AG10803 (cell line): ENCODE results near the gene WFS1.

Experiments used
- DNase-seq: peaks from one replicate; pipeline ENCODE4 v3.0.0; 2010; ENCODE audit warnings: low read depth
- H3K4me3 ChIP-seq: 2 replicates; pipeline ENCODE4 v1.5.1; 2011; ENCODE audit warnings: mild to moderate bottlenecking, low read length, control low read depth
- CTCF ChIP-seq: conservative IDR thresholded peaks from 2 replicates; pipeline ENCODE4 v1.5.1; 2011; ENCODE audit warnings: mild to moderate bottlenecking, low read length, control low read depth, inconsistent platforms

WFS1 gene

GRCh38 chr4:6269616-6270511 is at the start of gene WFS1:
WFS1 (plus strand) TSS chr4:6269850; CDS start chr4:6277456, 7,606 bp downstream.
- no peak for TF ChIP-seq CTCF
- DNase-seq, result peak; percentile 99

GRCh38 chr4:6221301-6221850 is 48.3 kb upstream of the WFS1 start:
- no peak for DNase-seq
- no peak overlapping the region for H3K4me3 ChIP-seq
- TF ChIP-seq CTCF, result no peak

More at GRCh38 chr4:6269616-6270511, at the start of gene WFS1:
- H3K4me3 ChIP-seq, result peak within 1 kb of the TSS; percentile 77

- no peak for TF ChIP-seq CTCF
Measured at GRCh38 chr4:6221851-6222760, 47.5 kb upstream of the WFS1 start.

GRCh38 chr4:6222761-6223292 is 46.8 kb upstream of the WFS1 start:
- H3K4me3 ChIP-seq, result no peak overlapping the region
- TF ChIP-seq CTCF, result no peak
- DNase-seq, result no peak

More at GRCh38 chr4:6221851-6222760, 47.5 kb upstream of the WFS1 start:
- no peak for DNase-seq
- no peak overlapping the region for H3K4me3 ChIP-seq

- no peak overlapping the region for H3K4me3 ChIP-seq
- no peak for TF ChIP-seq CTCF
- no peak for DNase-seq
Measured at GRCh38 chr4:6224735-6225134, 44.9 kb upstream of the WFS1 start.

- H3K4me3 ChIP-seq, result no peak overlapping the region
- no peak for DNase-seq
- TF ChIP-seq CTCF, result no peak
Measured at GRCh38 chr4:6225469-6225868, 44.2 kb upstream of the WFS1 start.
